Memory B cell (primary cell): ENCODE results near the gene ATF7.
"Not testable (repeated sequence)": the region's sequence is repeated elsewhere in the genome, so short reads cannot be mapped to it uniquely, and the experiment has no call there.

Experiments
- ATAC-seq: fragments of 150-1000 bp; cut with Tn5 transposase; 2 replicates; pipeline ENCODE4 v1.10.0; 2021; ENCODE audit warnings: low read depth, mild to moderate bottlenecking, moderate library complexity
- DNase-seq, 2 donors: peaks; one replicate each; pipeline ENCODE4 v3.0.0; 2022; ENCODE audit warnings: low spot score in 2 of 2
- H3K27ac Mint-ChIP-seq: one replicate; pipeline ENCODE4 v1.8.0; 2022; ENCODE audit warnings: mild to moderate bottlenecking, moderate library complexity, mixed read lengths
- H3K27me3 Mint-ChIP-seq: one replicate; pipeline ENCODE4 v1.8.0; 2022; ENCODE audit warnings: mixed read lengths
- H3K36me3 Mint-ChIP-seq: one replicate; pipeline ENCODE4 v1.8.0; 2022; ENCODE audit warnings: mild to moderate bottlenecking, mixed read lengths
- H3K4me1 Mint-ChIP-seq: one replicate; pipeline ENCODE4 v1.8.0; 2022; ENCODE audit warnings: mixed read lengths
- H3K4me3 Mint-ChIP-seq: one replicate; pipeline ENCODE4 v1.8.0; 2022; ENCODE audit warnings: mild to moderate bottlenecking, moderate library complexity, mixed read lengths
- H3K9me3 Mint-ChIP-seq: one replicate; pipeline ENCODE4 v1.8.0; 2022; ENCODE audit warnings: mixed read lengths

The ATF7 gene

DNA sequence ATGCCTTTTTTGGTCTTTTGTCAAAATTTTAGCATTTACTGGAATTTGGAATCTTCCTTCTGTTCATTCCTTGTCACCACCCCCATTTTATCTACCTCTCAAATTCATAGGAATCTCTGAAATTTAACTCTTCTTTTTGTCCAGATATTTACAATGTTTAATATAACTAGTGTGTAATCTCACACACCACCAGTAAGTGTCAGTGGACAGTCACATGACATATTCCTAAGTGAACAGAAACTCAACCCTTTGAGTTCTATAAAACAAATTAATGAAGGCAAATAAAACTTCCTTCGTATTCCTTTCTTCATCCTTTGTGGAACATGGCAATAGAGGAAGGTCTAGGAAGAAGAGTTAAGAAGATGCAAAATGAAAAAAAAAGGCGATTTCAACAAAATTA, 26.6 kb downstream of the ATF7 start:
- no peak overlapping the region for H3K4me3 Mint-ChIP-seq
- no peaks in the 10 kb centered on the region for H3K9me3 Mint-ChIP-seq
- H3K27me3 Mint-ChIP-seq, result no peaks in the 10 kb centered on the region
- no peak overlapping the region for H3K27ac Mint-ChIP-seq
- ATAC-seq, result no peak
- DNase-seq, result no peak
- peaks cover 26% of the 10 kb centered on the region for H3K4me1 Mint-ChIP-seq
- peaks cover 15% of the 10 kb centered on the region for H3K36me3 Mint-ChIP-seq

DNA sequence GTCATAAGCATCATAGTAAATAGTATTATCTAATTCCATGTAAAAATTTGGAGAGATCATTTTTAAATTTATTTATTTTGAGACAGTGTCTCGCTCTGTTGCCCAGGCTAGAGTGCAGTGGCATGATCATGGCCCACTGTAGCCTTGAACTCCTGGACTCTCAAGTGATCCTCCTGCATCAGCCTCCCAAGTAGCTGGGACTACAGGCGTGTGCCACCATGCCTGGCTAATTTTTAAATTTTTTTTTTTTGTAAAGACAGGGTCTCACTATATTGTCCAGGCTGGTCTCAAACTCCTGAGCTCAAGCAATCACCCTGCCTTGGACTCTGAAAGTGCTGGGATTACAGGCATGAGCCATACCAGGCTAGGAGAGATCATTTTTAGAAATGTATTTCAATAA, 27.2 kb downstream of the ATF7 start:
- ATAC-seq, DNase-seq, H3K27ac Mint-ChIP-seq, H3K9me3 Mint-ChIP-seq, H3K27me3 Mint-ChIP-seq, H3K4me3 Mint-ChIP-seq: not testable (repeated sequence)
- Mint-ChIP-seq H3K4me1 (peaks cover 25% of the 10 kb centered on the region), H3K36me3 (peaks cover 15% of the 10 kb centered on the region)

- no peak overlapping the region for H3K27ac Mint-ChIP-seq
- peaks cover 11% of the 10 kb centered on the region for H3K4me1 Mint-ChIP-seq
- no peak for ATAC-seq
- H3K36me3 Mint-ChIP-seq, result peaks cover 16% of the 10 kb centered on the region
- DNase-seq, result no peak
- H3K9me3 Mint-ChIP-seq, result no peaks in the 10 kb centered on the region
- H3K4me3 Mint-ChIP-seq, result no peak overlapping the region
- H3K27me3 Mint-ChIP-seq, result no peaks in the 10 kb centered on the region
Observed at GRCh38 chr12:53596920-53597363, 29.2 kb downstream of the ATF7 start.

- no peaks in the 10 kb centered on the region for H3K27me3 Mint-ChIP-seq
- H3K4me3 Mint-ChIP-seq, result no peak overlapping the region
- no peak overlapping the region for H3K27ac Mint-ChIP-seq
- no peak for DNase-seq
- ATAC-seq, result no peak
- H3K36me3 Mint-ChIP-seq, result peaks cover 12% of the 10 kb centered on the region
- H3K4me1 Mint-ChIP-seq, result peaks cover 7% of the 10 kb centered on the region
- no peaks in the 10 kb centered on the region for H3K9me3 Mint-ChIP-seq
Observed at GRCh38 chr12:53594897-53595615, 31.1 kb downstream of the ATF7 start.

DNA sequence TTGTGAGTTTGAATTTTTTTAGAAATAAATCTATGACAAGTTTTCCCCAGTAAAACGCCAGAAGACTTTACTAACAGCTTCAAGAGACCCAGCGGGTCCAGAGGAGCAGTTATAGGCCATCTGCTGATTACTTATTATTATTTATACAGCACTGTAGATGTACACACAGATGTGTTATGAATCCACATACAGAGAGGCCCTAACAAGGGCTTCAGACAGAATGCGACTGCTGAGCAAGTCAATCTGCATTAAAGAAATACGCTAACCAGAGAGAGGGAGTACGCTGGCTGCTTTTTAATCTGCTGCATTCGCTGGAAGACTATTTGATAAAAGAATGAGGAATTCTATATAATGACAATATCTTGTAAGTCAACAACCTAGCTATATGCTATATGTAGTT, 32.5 kb downstream of the ATF7 start:
- DNase-seq (no peak), ATAC-seq (no peak)
- no peaks in the 10 kb centered on the region for H3K27me3 Mint-ChIP-seq
- peaks cover 12% of the 10 kb centered on the region for H3K36me3 Mint-ChIP-seq
- no peaks in the 10 kb centered on the region for H3K9me3 Mint-ChIP-seq
- H3K27ac Mint-ChIP-seq, result no peak overlapping the region
- no peak overlapping the region for H3K4me3 Mint-ChIP-seq
- peaks cover 9% of the 10 kb centered on the region for H3K4me1 Mint-ChIP-seq

- peaks cover 10% of the 10 kb centered on the region for H3K36me3 Mint-ChIP-seq
- no peak overlapping the region for H3K4me3 Mint-ChIP-seq
- no peak overlapping the region for H3K27ac Mint-ChIP-seq
- H3K9me3 Mint-ChIP-seq, result no peaks in the 10 kb centered on the region
- H3K27me3 Mint-ChIP-seq, result no peaks in the 10 kb centered on the region
- H3K4me1 Mint-ChIP-seq, result peaks cover 11% of the 10 kb centered on the region
- ATAC-seq (no peak), DNase-seq (no peak)
Observed at GRCh38 chr12:53593031-53593430, 33.2 kb downstream of the ATF7 start.

- Mint-ChIP-seq H3K36me3 (peaks cover 7% of the 10 kb centered on the region), H3K4me1 (peaks cover 11% of the 10 kb centered on the region), H3K9me3 (no peaks in the 10 kb centered on the region), H3K4me3 (no peak overlapping the region), H3K27me3 (no peaks in the 10 kb centered on the region), H3K27ac (no peak overlapping the region)
- no peak for ATAC-seq
- no peak for DNase-seq
Observed at GRCh38 chr12:53592426-53592825, 33.8 kb downstream of the ATF7 start.

DNA sequence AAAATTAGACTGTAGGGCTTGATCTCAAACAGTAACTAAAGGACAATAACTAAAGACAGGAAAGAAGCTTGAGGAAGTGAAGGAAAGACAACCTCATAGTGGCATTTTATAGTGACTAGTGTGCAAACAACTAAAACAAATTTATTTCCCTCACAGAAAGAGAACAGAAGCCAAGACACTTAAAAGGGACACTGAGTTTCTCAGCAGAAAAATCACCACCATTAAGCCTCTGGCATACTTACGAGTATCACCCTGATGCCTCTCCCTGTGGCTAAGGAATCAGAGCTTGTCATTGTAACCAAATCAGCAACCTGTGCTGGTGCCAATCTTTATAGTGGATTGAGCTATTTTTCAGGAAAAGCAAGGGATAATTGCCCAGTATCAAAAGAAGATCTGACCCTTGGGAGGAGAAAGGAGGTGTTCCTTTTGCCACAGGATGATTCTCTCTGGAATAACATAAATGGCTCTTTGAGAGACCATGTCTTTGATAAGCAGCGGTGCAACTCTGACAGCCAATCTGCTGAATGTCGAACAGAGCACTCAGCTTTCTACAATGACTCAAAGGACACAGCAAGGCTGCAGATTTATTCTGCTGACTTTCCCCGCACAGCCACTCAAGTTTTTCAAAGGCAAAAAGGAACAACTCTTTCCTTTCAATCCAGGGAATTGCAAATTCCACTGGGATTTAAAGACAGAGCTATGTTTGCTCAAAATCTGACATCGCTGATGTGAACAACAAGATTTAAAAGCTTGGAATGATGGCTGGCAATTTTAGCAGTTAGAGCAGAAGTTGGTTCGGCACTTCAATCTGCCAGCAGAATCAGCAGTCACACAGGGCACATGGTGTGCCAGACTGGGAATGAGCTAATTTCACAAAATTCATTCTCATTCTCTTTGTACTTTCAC, 34.6 kb downstream of the ATF7 start:
- H3K27ac Mint-ChIP-seq, result no peak overlapping the region
- no peaks in the 10 kb centered on the region for H3K27me3 Mint-ChIP-seq
- DNase-seq (no peak), ATAC-seq (no peak)
- H3K4me1 Mint-ChIP-seq, result peaks cover 14% of the 10 kb centered on the region
- no peaks in the 10 kb centered on the region for H3K9me3 Mint-ChIP-seq
- H3K4me3 Mint-ChIP-seq, result no peak overlapping the region
- H3K36me3 Mint-ChIP-seq, result peaks cover 7% of the 10 kb centered on the region

- Mint-ChIP-seq H3K4me1 (peaks cover 14% of the 10 kb centered on the region), H3K9me3 (no peaks in the 10 kb centered on the region), H3K4me3 (no peak overlapping the region), H3K27ac (no peak overlapping the region), H3K27me3 (no peaks in the 10 kb centered on the region), H3K36me3 (peaks cover 7% of the 10 kb centered on the region)
- ATAC-seq (no peak), DNase-seq (no peak)
Observed at GRCh38 chr12:53590652-53591051, 35.5 kb downstream of the ATF7 start.

GRCh38 chr12:53589915-53590314, 36.3 kb downstream of the ATF7 start:
- Mint-ChIP-seq H3K36me3 (peaks cover 7% of the 10 kb centered on the region), H3K4me3 (no peak overlapping the region), H3K27me3 (no peaks in the 10 kb centered on the region), H3K9me3 (no peaks in the 10 kb centered on the region), H3K27ac (no peak overlapping the region), H3K4me1 (peaks cover 14% of the 10 kb centered on the region)
- ATAC-seq (no peak), DNase-seq (no peak)

GRCh38 chr12:53589423-53589822, 36.8 kb downstream of the ATF7 start:
- ATAC-seq (no peak), DNase-seq (no peak)
- no peaks in the 10 kb centered on the region for H3K9me3 Mint-ChIP-seq
- no peak overlapping the region for H3K27ac Mint-ChIP-seq
- no peak overlapping the region for H3K4me3 Mint-ChIP-seq
- H3K4me1 Mint-ChIP-seq, result peaks cover 14% of the 10 kb centered on the region
- H3K36me3 Mint-ChIP-seq, result peaks cover 12% of the 10 kb centered on the region
- no peaks in the 10 kb centered on the region for H3K27me3 Mint-ChIP-seq

DNA sequence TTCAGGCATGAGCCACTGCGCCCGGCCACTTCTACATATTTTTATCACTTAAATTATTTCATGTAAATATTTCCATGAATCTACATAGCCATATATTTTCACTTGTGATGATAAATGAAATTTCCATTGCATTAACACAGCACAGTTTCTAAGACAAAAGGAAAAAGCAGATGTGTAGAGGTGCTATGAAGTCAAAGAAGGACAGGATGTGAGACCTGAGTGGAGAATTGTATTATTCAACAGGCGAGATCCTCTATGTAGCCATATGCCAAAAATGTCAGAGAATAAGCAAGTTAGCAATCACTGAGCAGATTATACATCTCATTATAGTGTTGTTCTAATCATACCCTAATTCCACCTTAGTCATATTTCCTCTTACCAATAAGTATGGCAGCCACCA, 38.1 kb downstream of the ATF7 start:
- Mint-ChIP-seq H3K27me3 (no peaks in the 10 kb centered on the region), H3K4me3 (no peak overlapping the region), H3K9me3 (no peaks in the 10 kb centered on the region), H3K4me1 (peaks cover 10% of the 10 kb centered on the region), H3K27ac (peak overlapping the region; percentile 20), H3K36me3 (peaks cover 11% of the 10 kb centered on the region)
- ATAC-seq, result no peak
- DNase-seq, result no peak

GRCh38 chr12:53586745-53587144, 39.4 kb downstream of the ATF7 start:
- no peaks in the 10 kb centered on the region for H3K9me3 Mint-ChIP-seq
- no peak overlapping the region for H3K27ac Mint-ChIP-seq
- ATAC-seq (no peak), DNase-seq (no peak)
- H3K4me3 Mint-ChIP-seq, result no peak overlapping the region
- peaks cover 11% of the 10 kb centered on the region for H3K36me3 Mint-ChIP-seq
- no peaks in the 10 kb centered on the region for H3K27me3 Mint-ChIP-seq
- peaks cover 10% of the 10 kb centered on the region for H3K4me1 Mint-ChIP-seq

DNA sequence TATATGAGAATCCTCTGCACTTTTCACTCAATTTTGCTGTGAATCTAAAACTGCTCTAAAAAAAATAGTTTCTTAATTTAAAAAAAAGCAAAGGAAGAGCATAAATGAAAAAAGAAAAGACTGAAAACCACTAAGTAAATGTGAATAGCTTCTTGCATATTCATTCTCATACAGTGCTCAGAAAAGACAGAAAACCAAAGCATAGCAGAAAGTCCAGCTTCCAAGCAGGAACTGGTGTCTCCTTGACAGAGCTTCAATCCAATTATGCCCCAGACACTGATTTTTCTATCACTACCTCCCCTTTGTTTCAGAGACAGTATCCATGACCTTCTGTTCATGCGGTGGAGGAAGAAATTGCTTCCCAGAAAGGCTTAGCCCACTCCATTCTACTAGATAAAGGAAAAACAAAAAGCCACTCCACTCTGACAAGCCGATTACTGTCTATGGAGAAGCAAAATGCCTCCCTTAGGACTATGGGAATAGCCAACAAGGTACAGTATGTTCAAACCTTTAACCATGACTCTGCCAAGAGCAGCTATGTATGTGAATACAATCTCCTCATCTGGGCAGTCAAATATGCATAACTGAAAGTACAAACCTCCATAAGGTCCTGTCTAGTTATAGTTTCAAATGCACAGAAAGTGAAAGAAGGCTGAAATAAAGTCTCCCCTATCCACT, 40.6 kb downstream of the ATF7 start:
- Mint-ChIP-seq H3K36me3 (peaks cover 11% of the 10 kb centered on the region), H3K9me3 (no peaks in the 10 kb centered on the region), H3K27me3 (no peaks in the 10 kb centered on the region), H3K4me3 (no peak overlapping the region), H3K27ac (no peak overlapping the region), H3K4me1 (peaks cover 11% of the 10 kb centered on the region)
- DNase-seq, result no peak
- ATAC-seq, result no peak
